Measurements from ENCODE around the gene SULF2. TPM values are rescaled to one million over a fixed set of nuclear protein-coding genes. Genes with fewer than 3 reads are reported as not detected.

SULF2 gene
- total and polyA plus RNA-seq, 4 donors: 8.1 to 25.4 (median 12.0) TPM

- TF ChIP-seq SP1 (IDR thresholded peaks at IDR 0.05) (no peak), ZBTB33 (IDR thresholded peaks at IDR 0.05) (no peak), FOXA1 (IDR thresholded peaks at IDR 0.05) (no peak), RAD21 (IDR thresholded peaks at IDR 0.05) (peak; percentile 90 to 92), REST (IDR thresholded peaks at IDR 0.05) (no peak), MAX (IDR thresholded peaks at IDR 0.05) (no peak), CTCF (IDR thresholded peaks at IDR 0.05; ENCODE audit: low read depth, low read length, missing input control) (peak; percentile 76)
- Histone ChIP-seq H3K9ac (ENCODE audit: low read depth in 1 of 2, low read length in 2 of 2) (no peak overlapping the region), H3K9me3 (ENCODE audit: control insufficient read depth in 4 of 4, low read length in 3 of 4) (no peaks in the 10 kb centered on the region), H3K4me1 (ENCODE audit: control insufficient read depth in 4 of 4, insufficient read depth in 4 of 4, low read length in 3 of 4) (no peaks in the 10 kb centered on the region), H3K27me3 (ENCODE audit: control insufficient read depth in 4 of 4, insufficient read depth in 4 of 4, low read length in 3 of 4) (no peaks in the 10 kb centered on the region), H3K4me3 (ENCODE audit: low read depth in 1 of 3, low read length in 3 of 3) (no peak overlapping the region), H3K36me3 (ENCODE audit: control insufficient read depth in 4 of 4, insufficient read depth in 3 of 4, low read depth in 1 of 4, low read length in 3 of 4) (peaks cover 0 to 5% (median 3%) of the 10 kb centered on the region in 4 donors), H3K27ac (ENCODE audit: low read depth in 1 of 2, low read length in 2 of 2) (no peak overlapping the region)
- no peak for DNase-seq (ENCODE audit: low spot score)
- 47% methylated on average over 8 of the region's 8 CpGs for whole genome bisulfite sequencing
Measured at GRCh38 chr20:47620808-47621805, 164.2 kb downstream of the SULF2 start.

- Histone ChIP-seq H3K4me3 (ENCODE audit: low read depth in 1 of 3, low read length in 3 of 3) (no peak overlapping the region), H3K4me1 (ENCODE audit: control insufficient read depth in 4 of 4, insufficient read depth in 4 of 4, low read length in 3 of 4) (peaks cover 0 to 2% (median 0%) of the 10 kb centered on the region in 4 donors), H3K27ac (ENCODE audit: low read depth in 1 of 2, low read length in 2 of 2) (no peak overlapping the region), H3K9ac (ENCODE audit: low read depth in 1 of 2, low read length in 2 of 2) (no peak overlapping the region), H3K9me3 (ENCODE audit: control insufficient read depth in 4 of 4, low read length in 3 of 4) (no peaks in the 10 kb centered on the region), H3K27me3 (ENCODE audit: control insufficient read depth in 4 of 4, insufficient read depth in 4 of 4, low read length in 3 of 4) (no peaks in the 10 kb centered on the region), H3K36me3 (ENCODE audit: control insufficient read depth in 4 of 4, insufficient read depth in 3 of 4, low read depth in 1 of 4, low read length in 3 of 4) (peaks cover 0 to 2% (median 2%) of the 10 kb centered on the region in 4 donors)
- DNase-seq (ENCODE audit: low spot score): no peak
- 95% methylated on average over 6 of the region's 6 CpGs for WGBS
- TF ChIP-seq FOXA2 (IDR thresholded peaks at IDR 0.05) (no peak), NR2F2 (IDR thresholded peaks at IDR 0.05) (no peak), RXRA (IDR thresholded peaks at IDR 0.05) (no peak), FOXA1 (IDR thresholded peaks at IDR 0.05) (no peak), ATF3 (IDR thresholded peaks at IDR 0.05) (no peak), REST (IDR thresholded peaks at IDR 0.05) (no peak), HNF4G (IDR thresholded peaks at IDR 0.05) (no peak), MAX (IDR thresholded peaks at IDR 0.05) (no peak), TAF1 (conservative IDR thresholded peaks at IDR 0.05) (no peak), RAD21 (IDR thresholded peaks at IDR 0.05) (no peak), EGR1 (IDR thresholded peaks at IDR 0.05; ENCODE audit: low read depth in 2 of 2) (no peak), HNF4A (conservative IDR thresholded peaks at IDR 0.05) (no peak), CTCF (IDR thresholded peaks at IDR 0.05; ENCODE audit: low read depth, low read length, missing input control) (no peak)
Measured at GRCh38 chr20:47618479-47618878, 166.8 kb downstream of the SULF2 start.
